Astrocyte of the spinal cord (primary cell): ENCODE measurements around the gene DNAAF8.

ENCODE experiments used
- DNase-seq: peaks from one replicate; pipeline ENCODE4 v3.0.0; 2011; ENCODE audit warnings: low read depth, low spot score
- H3K4me3 ChIP-seq: 2 replicates; pipeline ENCODE4 v1.5.1; 2011; ENCODE audit warnings: low read depth, mild to moderate bottlenecking, low read length, moderate library complexity
- CTCF ChIP-seq: IDR thresholded peaks from 2 replicates; pipeline ENCODE4 v1.5.1; 2012; ENCODE audit warnings: low read depth, mild to moderate bottlenecking, low read length, inconsistent platforms
- in situ Hi-C: cut with HindIII; loops from 2 replicates; pipeline ENCODE4 v1.10.0; 2017; ENCODE audit warnings: low sequenced_read_pairs

Gene DNAAF8

GRCh38 chr16:4696172-4696904 is 38.0 kb upstream of the DNAAF8 start:
- TF ChIP-seq CTCF, result no peak
- DNase-seq, result no peak
- no peak overlapping the region for H3K4me3 ChIP-seq
- in situ Hi-C loops, result no loop called here

GRCh38 chr16:4696905-4697847 is 37.2 kb upstream of the DNAAF8 start:
- DNase-seq, result no peak
- TF ChIP-seq CTCF, result no peak
- H3K4me3 ChIP-seq, result no peak overlapping the region
- in situ Hi-C loops, result no loop called here

GRCh38 chr16:4697848-4698291 is 36.5 kb upstream of the DNAAF8 start:
- no peak for DNase-seq
- H3K4me3 ChIP-seq, result no peak overlapping the region
- TF ChIP-seq CTCF, result no peak

GRCh38 chr16:4698321-4699045 is 35.9 kb upstream of the DNAAF8 start:
- no peak for TF ChIP-seq CTCF
- in situ Hi-C loops, result no loop called here
- DNase-seq, result no peak
- H3K4me3 ChIP-seq, result no peak overlapping the region

More at GRCh38 chr16:4697848-4698291, 36.5 kb upstream of the DNAAF8 start:
- in situ Hi-C loops, result no loop called here

- in situ Hi-C loops, result no loop called here
- no peak for DNase-seq
These were observed 35.2 kb upstream of the DNAAF8 start for GRCh38 chr16:4699046-4699556.

More at GRCh38 chr16:4699046-4699556, 35.2 kb upstream of the DNAAF8 start:
- TF ChIP-seq CTCF, result no peak
- H3K4me3 ChIP-seq, result no peak overlapping the region
